Endothelial cell of umbilical vein (primary cell): ENCODE data around the gene CEACAM7. TPM values are rescaled to one million over a fixed set of nuclear protein-coding genes. Genes with fewer than 3 reads are reported as not detected.

Experiments used
- BruUV-seq: library from RNA; stranded (reverse); fragments of 400-500 nt; replicated peaks from 2 replicates; lab custom pipeline; 2021; lab: Mats Ljungman, UMichigan
- CTCF ChIA-PET: fragments of 300-600, 350-600 bp; sonication (Branson Sonifier 250); formaldehyde crosslinking; loops from one replicate; lab custom pipeline; 2021; ENCODE audit warnings: antibody characterized with exemption, inconsistent platforms; lab: Charles Lee
- POLR2A ChIA-PET: fragments of 300-600, 350-600 bp; sonication (Branson Sonifier 250); formaldehyde crosslinking; loops from one replicate; lab custom pipeline; 2021; ENCODE audit warnings: antibody characterized with exemption, inconsistent platforms; lab: Charles Lee
- DNase-seq: peaks from one replicate; pipeline ENCODE4 v3.0.0-alpha.2; 2011; ENCODE audit warnings: low read depth, low spot score
- FAIRE-seq: peaks from 2 replicates; lab custom pipeline; 2011; peaks lifted over from hg19 to GRCh38; lab: Jason Lieb, UNC
- H2AFZ ChIP-seq: 2 replicates; pipeline ENCODE4 v1.6.0; 2012; ENCODE audit warnings: low read depth, low read length, control low read depth, inconsistent platforms
- H3K27ac ChIP-seq: 2 replicates; pipeline ENCODE4 v1.5.1; 2011; ENCODE audit warnings: low read depth, mild to moderate bottlenecking, control low read depth, low read length, moderate library complexity; ENCODE audit not compliant: insufficient read depth
- H3K27me3 ChIP-seq, 2 experiments: 2 replicates each; pipeline versions ENCODE4 v1.6.0 to v1.6.1; 2011; ENCODE audit warnings: low read length in 2 of 2, mixed read lengths in 1 of 2; ENCODE audit not compliant: control insufficient read depth in 2 of 2, insufficient read depth in 2 of 2
- H3K36me3 ChIP-seq, 2 experiments: 2 replicates in 1 of 2; 3 replicates in 1 of 2; pipeline ENCODE4 v1.5.1; 2011; ENCODE audit warnings: low read length in 2 of 2, mild to moderate bottlenecking in 1 of 2, moderate library complexity in 1 of 2; ENCODE audit not compliant: control insufficient read depth in 2 of 2, insufficient read depth in 2 of 2; ENCODE audit errors: extremely low read depth in 1 of 2
- H3K4me1 ChIP-seq: 3 replicates; pipeline ENCODE4 v1.5.1; 2011; ENCODE audit warnings: mild to moderate bottlenecking, low read length; ENCODE audit not compliant: control insufficient read depth, insufficient read depth; ENCODE audit errors: extremely low read depth
- H3K4me2 ChIP-seq: 2 replicates; pipeline ENCODE4 v1.6.1; 2011; ENCODE audit warnings: low read length, control low read depth, mixed read lengths; ENCODE audit not compliant: insufficient read depth
- H3K4me3 ChIP-seq, 3 experiments: fragments of 200-600 bp in 1 of 3; sonication (generic), shearing (Covaris generic) in 1 of 3; replicated peaks in 1 of 3; 2 replicates each; pipeline ENCODE4 v1.5.1; 2011 to 2016; ENCODE audit warnings: control low read depth in 3 of 3, low read length in 3 of 3, mild to moderate bottlenecking in 2 of 3, inconsistent platforms in 1 of 3, low read depth in 1 of 3, moderate library complexity in 1 of 3; ENCODE audit not compliant: insufficient read depth in 1 of 3
- H3K79me2 ChIP-seq: 2 replicates; pipeline ENCODE4 v1.6.0; 2012; ENCODE audit warnings: low read length, inconsistent platforms; ENCODE audit not compliant: control insufficient read depth, insufficient read depth
- H3K9ac ChIP-seq: replicated peaks from 2 replicates; pipeline ENCODE3; 2011; ENCODE audit warnings: low read length, control low read depth; ENCODE audit not compliant: insufficient read depth; ENCODE audit errors: extremely low read depth
- H3K9me1 ChIP-seq: replicated peaks from 3 replicates; pipeline ENCODE4 v1.6.0; 2011; ENCODE audit warnings: mild to moderate bottlenecking, low read length; ENCODE audit not compliant: control insufficient read depth, insufficient read depth; ENCODE audit errors: extremely low read depth
- H3K9me3 ChIP-seq: replicated peaks from 2 replicates; pipeline ENCODE4 v1.5.1; 2012; ENCODE audit warnings: low read length, inconsistent platforms; ENCODE audit not compliant: control insufficient read depth, insufficient read depth
- H4K20me1 ChIP-seq: replicated peaks from 2 replicates; pipeline ENCODE3; 2011; ENCODE audit warnings: mild to moderate bottlenecking, low read length; ENCODE audit not compliant: control insufficient read depth, insufficient read depth; ENCODE audit errors: extremely low read depth
- EZH2 ChIP-seq: IDR thresholded peaks from 2 replicates; pipeline ENCODE4 v1.6.1; 2012; ENCODE audit warnings: borderline replicate concordance, low read depth, mild to moderate bottlenecking, moderate library complexity, low read length, inconsistent platforms; ENCODE audit not compliant: severe bottlenecking
- FOS ChIP-seq: IDR thresholded peaks from 2 replicates; pipeline ENCODE4 v1.6.1; 2011; ENCODE audit warnings: mild to moderate bottlenecking, low read length, moderate library complexity, borderline replicate concordance; ENCODE audit not compliant: insufficient read depth
- GATA2 ChIP-seq: IDR thresholded peaks from 2 replicates; pipeline ENCODE4 v1.7.0; 2011; ENCODE audit warnings: low read depth, mild to moderate bottlenecking, moderate library complexity, mixed read lengths, low read length; ENCODE audit not compliant: insufficient read length, insufficient read depth
- JUN ChIP-seq: IDR thresholded peaks from 2 replicates; pipeline ENCODE4 v1.6.1; 2011; ENCODE audit warnings: borderline replicate concordance, low read depth; ENCODE audit not compliant: insufficient read length, insufficient read depth
- MYC ChIP-seq: IDR thresholded peaks from one replicate; pipeline ENCODE4 v1.6.1; 2011; ENCODE audit warnings: mild to moderate bottlenecking, low read depth, low read length
- POLR2A ChIP-seq: IDR thresholded peaks from 2 replicates; pipeline ENCODE4 v1.6.1; 2012; ENCODE audit warnings: low read depth, mild to moderate bottlenecking, control low read depth, low read length
- POLR2AphosphoS5 ChIP-seq: IDR thresholded peaks from 2 replicates; pipeline ENCODE4 v1.6.1; 2012; ENCODE audit warnings: low read depth, mild to moderate bottlenecking, control low read depth, low read length, moderate library complexity; ENCODE audit not compliant: insufficient read depth
- dilution Hi-C: fragments of 300-500 bp; cut with MboI; formaldehyde crosslinking; loops from one replicate; pipeline ENCODE4 v1.15.0; 2019; ENCODE audit warnings: low sequenced_read_pairs; ENCODE audit not compliant: extremely low pct_ligation_motif_present
- intact Hi-C: fragments of 100-400 bp; cut with micrococcal nuclease; formaldehyde crosslinking; loops from one replicate; pipeline ENCODE4 v1.10.0; 2022
- polyA plus RNA-seq, 4 experiments: library from polyadenylated mRNA; depleted of rRNA in 3 of 4; stranded (reverse) in 3 of 4; unstranded in 1 of 4; fragments of >200 nt; gene quantifications; 2 replicates each; pipeline versions ENCODE4 v1.2.1 to v1.2.3, GENCODE V29; 2011 to 2012; ENCODE audit warnings: missing spikeins in 1 of 4
- total RNA-seq: library from RNA; stranded (reverse); gene quantifications from 2 replicates; pipeline ENCODE4 v1.2.3, GENCODE V29; 2021
- TF ChIP-seq, protein P1 (sequence below), 2 donors: IDR thresholded peaks; 1 replicate in 1 of 2; 2 replicates in 1 of 2; pipeline ENCODE4 v1.5.1; 2011; ENCODE audit warnings: low read length in 2 of 2, mild to moderate bottlenecking in 2 of 2, moderate library complexity in 2 of 2, control low read depth in 1 of 2, inconsistent platforms in 1 of 2, low read depth in 1 of 2; ENCODE audit not compliant: insufficient read depth in 1 of 2; ENCODE audit errors: extremely low read depth in 1 of 2
- TF ChIP-seq, protein P2 (sequence below): IDR thresholded peaks from 2 replicates; pipeline ENCODE4 v1.6.1; 2011; ENCODE audit not compliant: insufficient read depth, insufficient read length

Gene CEACAM7
- total and polyA plus RNA-seq, 2 donors (not counting 3 experiments of a cell fraction or from before 2014, with no cell fraction given), result 0.03 TPM; not detected in 1

DNA sequence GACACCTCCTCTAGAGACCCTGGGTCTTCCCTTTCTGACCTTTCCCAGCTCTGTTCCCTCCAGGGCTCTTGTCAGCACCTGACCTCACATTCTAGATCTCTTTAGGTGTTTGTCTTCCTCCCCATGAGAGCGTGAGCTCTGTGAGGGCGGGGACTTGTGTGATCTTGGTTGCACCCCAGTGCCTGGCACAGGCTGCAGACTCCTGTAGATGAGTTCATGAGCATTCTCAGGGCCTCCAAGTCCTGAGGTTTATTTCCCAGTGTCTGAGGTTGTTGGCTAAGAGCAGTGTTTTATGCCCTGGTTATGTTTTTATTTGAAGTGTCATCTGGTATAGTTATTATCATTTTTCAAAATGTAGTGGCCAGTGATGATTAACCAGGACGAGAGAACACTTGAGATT lies 61.8 kb downstream of the CEACAM7 start:
- no peak overlapping the region for H3K27ac ChIP-seq
- H2AFZ ChIP-seq, result no peak overlapping the region
- FAIRE-seq, result no peak
- H3K4me2 ChIP-seq, result no peak overlapping the region
- no peak overlapping the region for H3K4me3 ChIP-seq
- no peaks in the 10 kb centered on the region for H3K4me1 ChIP-seq
- DNase-seq, result no peak
- CTCF ChIA-PET, result no interaction called here
- H3K79me2 ChIP-seq, result no peaks in the 10 kb centered on the region
- BruUV-seq, result no TSS peak
- no peak overlapping the region for H3K9ac ChIP-seq
- H4K20me1 ChIP-seq, result no peaks in the 10 kb centered on the region
- dilution Hi-C loops, result no loop called here
- peaks cover 2% of the 10 kb centered on the region for H3K9me3 ChIP-seq
- H3K36me3 ChIP-seq, result no peaks in the 10 kb centered on the region
- no peaks in the 10 kb centered on the region for H3K9me1 ChIP-seq
- H3K27me3 ChIP-seq, result peaks cover 0 to 2% of the 10 kb centered on the region in 2 experiments
- POLR2A ChIA-PET, result no interaction called here
- intact Hi-C loops, result no loop called here
- TF ChIP-seq POLR2AphosphoS5, result no peak
- TF ChIP-seq, protein P1, sequence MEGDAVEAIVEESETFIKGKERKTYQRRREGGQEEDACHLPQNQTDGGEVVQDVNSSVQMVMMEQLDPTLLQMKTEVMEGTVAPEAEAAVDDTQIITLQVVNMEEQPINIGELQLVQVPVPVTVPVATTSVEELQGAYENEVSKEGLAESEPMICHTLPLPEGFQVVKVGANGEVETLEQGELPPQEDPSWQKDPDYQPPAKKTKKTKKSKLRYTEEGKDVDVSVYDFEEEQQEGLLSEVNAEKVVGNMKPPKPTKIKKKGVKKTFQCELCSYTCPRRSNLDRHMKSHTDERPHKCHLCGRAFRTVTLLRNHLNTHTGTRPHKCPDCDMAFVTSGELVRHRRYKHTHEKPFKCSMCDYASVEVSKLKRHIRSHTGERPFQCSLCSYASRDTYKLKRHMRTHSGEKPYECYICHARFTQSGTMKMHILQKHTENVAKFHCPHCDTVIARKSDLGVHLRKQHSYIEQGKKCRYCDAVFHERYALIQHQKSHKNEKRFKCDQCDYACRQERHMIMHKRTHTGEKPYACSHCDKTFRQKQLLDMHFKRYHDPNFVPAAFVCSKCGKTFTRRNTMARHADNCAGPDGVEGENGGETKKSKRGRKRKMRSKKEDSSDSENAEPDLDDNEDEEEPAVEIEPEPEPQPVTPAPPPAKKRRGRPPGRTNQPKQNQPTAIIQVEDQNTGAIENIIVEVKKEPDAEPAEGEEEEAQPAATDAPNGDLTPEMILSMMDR (IDR thresholded peaks at IDR 0.05; ENCODE audit: extremely low read depth in 1 of 2, insufficient read depth in 1 of 2, low read depth in 1 of 2, low read length in 2 of 2), result no peak
- TF ChIP-seq POLR2A, result no peak
- TF ChIP-seq JUN, result no peak
- no peak for TF ChIP-seq EZH2
- TF ChIP-seq FOS, result no peak
- TF ChIP-seq, protein P2, sequence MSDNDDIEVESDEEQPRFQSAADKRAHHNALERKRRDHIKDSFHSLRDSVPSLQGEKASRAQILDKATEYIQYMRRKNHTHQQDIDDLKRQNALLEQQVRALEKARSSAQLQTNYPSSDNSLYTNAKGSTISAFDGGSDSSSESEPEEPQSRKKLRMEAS, result no peak
- TF ChIP-seq MYC, result no peak
- no peak for TF ChIP-seq GATA2
